SK-N-SH (cell line): Measurements from ENCODE around the gene FCHSD2. TPM values are rescaled to one million over a fixed set of nuclear protein-coding genes. Genes with fewer than 3 reads are reported as not detected.

ENCODE experiments used
- CTCF ChIA-PET: fragments of 300-600, 350-600 bp; formaldehyde crosslinking; extraction: SDS; loops from one replicate; lab custom pipeline; 2021; lab: Yijun Ruan, JAX
- POLR2A ChIA-PET: fragments of 350-600 bp; sonication (Branson Sonifier 250); formaldehyde crosslinking; extraction: SDS; loops from one replicate; lab custom pipeline; 2020; ENCODE audit warnings: antibody characterized with exemption, inconsistent platforms; lab: Yijun Ruan, JAX
- DNase-seq: peaks from one replicate; pipeline ENCODE4 v3.0.0; 2012
- H2AFZ ChIP-seq: fragments of 200-600 bp; sonication (generic); 2 replicates; pipeline ENCODE4 v1.8.1; 2016; ENCODE audit warnings: antibody characterized with exemption, mild to moderate bottlenecking, low read depth
- H3F3A ChIP-seq: fragments of 200-600 bp; sonication (generic); replicated peaks from 2 replicates; pipeline ENCODE3; 2016; ENCODE audit warnings: antibody characterized with exemption, mild to moderate bottlenecking; ENCODE audit not compliant: insufficient read depth
- H3K27ac ChIP-seq, 2 experiments: fragments of 200-500 bp in 1 of 2; fragments of 200-600 bp in 1 of 2; sonication (Bioruptor generic) in 1 of 2; sonication (generic), shearing (Covaris generic) in 1 of 2; 2 replicates each; pipeline versions ENCODE4 v1.5.1 to v1.6.1; 2014 to 2016; ENCODE audit warnings: low read depth in 2 of 2, inconsistent platforms in 1 of 2, low read length in 1 of 2, mild to moderate bottlenecking in 1 of 2, mixed read lengths in 1 of 2
- H3K27me3 ChIP-seq: fragments of 200-600 bp; sonication (generic), shearing (Covaris generic); 2 replicates; pipeline ENCODE4 v1.6.1; 2016; ENCODE audit warnings: mixed run types; ENCODE audit not compliant: insufficient read depth
- H3K36me3 ChIP-seq, 2 experiments: fragments of 200-500 bp in 1 of 2; fragments of 200-600 bp in 1 of 2; sonication (Bioruptor generic) in 1 of 2; sonication (generic) in 1 of 2; replicated peaks in 1 of 2; 2 replicates each; pipeline versions ENCODE3 to v1.5.1; 2014 to 2016; ENCODE audit warnings: low read length in 1 of 2, mild to moderate bottlenecking in 1 of 2; ENCODE audit not compliant: insufficient read depth in 2 of 2, control insufficient read depth in 1 of 2
- H3K4me1 ChIP-seq, 2 experiments: fragments of 200-500 bp in 1 of 2; fragments of 200-600 bp in 1 of 2; sonication (Bioruptor generic) in 1 of 2; sonication (generic), shearing (Covaris generic) in 1 of 2; 2 replicates each; pipeline versions ENCODE4 v1.5.1 to v1.6.1; 2014 to 2016; ENCODE audit warnings: low read depth in 1 of 2, low read length in 1 of 2, mixed run types in 1 of 2; ENCODE audit not compliant: insufficient read depth in 2 of 2, control insufficient read depth in 1 of 2
- H3K4me2 ChIP-seq: fragments of 200-600 bp; sonication (generic), shearing (Covaris generic); 2 replicates; pipeline ENCODE4 v1.6.1; 2017; ENCODE audit warnings: mixed run types
- H3K4me3 ChIP-seq, 2 experiments: fragments of 200-500 bp in 1 of 2; fragments of 200-600 bp in 1 of 2; sonication (Bioruptor generic) in 1 of 2; sonication (generic), shearing (Covaris generic) in 1 of 2; 2 replicates each; pipeline versions ENCODE4 v1.5.1 to v1.8.1; 2014 to 2016; ENCODE audit warnings: low read depth in 2 of 2, inconsistent platforms in 1 of 2, low read length in 1 of 2, mild to moderate bottlenecking in 1 of 2, mixed read lengths in 1 of 2, moderate library complexity in 1 of 2
- H3K79me2 ChIP-seq: fragments of 200-600 bp; sonication (generic); 2 replicates; pipeline ENCODE4 v1.8.1; 2017; ENCODE audit warnings: mild to moderate bottlenecking; ENCODE audit not compliant: insufficient read depth
- H3K9ac ChIP-seq: fragments of 200-600 bp; sonication (generic); 2 replicates; pipeline ENCODE4 v1.6.1; 2017; ENCODE audit warnings: mixed run types
- H3K9me2 ChIP-seq: fragments of 200-600 bp; sonication (generic); 2 replicates; pipeline ENCODE4 v1.6.1; 2017; ENCODE audit warnings: mixed run types
- H3K9me3 ChIP-seq: fragments of 200-600 bp; sonication (generic); 2 replicates; pipeline ENCODE4 v1.6.1; 2017; ENCODE audit warnings: mixed run types, mild to moderate bottlenecking, moderate library complexity
- H4K20me1 ChIP-seq: fragments of 200-600 bp; sonication (generic); 2 replicates; pipeline ENCODE4 v1.6.1; 2017; ENCODE audit warnings: mild to moderate bottlenecking, mixed run types; ENCODE audit not compliant: insufficient read depth
- CHD2 ChIP-seq: fragments of 150-350 bp; IDR thresholded peaks from 2 replicates; pipeline ENCODE4 v1.6.1; 2018; ENCODE audit warnings: low read length; ENCODE audit not compliant: partially characterized antibody
- EP300 ChIP-seq, 2 experiments: IDR thresholded peaks; 2 replicates each; pipeline versions ENCODE4 v1.4.0 to v1.6.1; 2012; ENCODE audit warnings: borderline replicate concordance in 1 of 2, low read depth in 1 of 2, low read length in 1 of 2
- FOXM1 ChIP-seq: IDR thresholded peaks from 2 replicates; pipeline ENCODE4 v1.4.0; 2012; ENCODE audit warnings: low read depth, mild to moderate bottlenecking
- GATA2 ChIP-seq: sonication (generic); formaldehyde crosslinking; IDR thresholded peaks from 2 replicates; pipeline ENCODE4 v1.5.0; 2020; ENCODE audit warnings: mild to moderate bottlenecking, missing genetic modification reagents
- JUND ChIP-seq: IDR thresholded peaks from 2 replicates; pipeline ENCODE4 v1.4.0; 2012
- PBX3 ChIP-seq: IDR thresholded peaks from 2 replicates; pipeline ENCODE4; 2012
- POLR2AphosphoS5 ChIP-seq: IDR thresholded peaks from 2 replicates; pipeline ENCODE4 v1.6.1; 2012; ENCODE audit warnings: low read depth, low read length
- RCOR1 ChIP-seq: fragments of 150-350 bp; IDR thresholded peaks from 2 replicates; pipeline ENCODE4 v1.6.1; 2017; ENCODE audit warnings: antibody characterized with exemption, low read length
- RXRA ChIP-seq: IDR thresholded peaks from 2 replicates; pipeline ENCODE4 v1.4.0; 2012; ENCODE audit warnings: low read depth, mild to moderate bottlenecking, borderline replicate concordance
- SIN3A ChIP-seq: IDR thresholded peaks from 2 replicates; pipeline ENCODE4 v1.6.1; 2012; ENCODE audit warnings: low read depth, mild to moderate bottlenecking, low read length, moderate library complexity, borderline replicate concordance
- SMC3 ChIP-seq: IDR thresholded peaks from 2 replicates; pipeline ENCODE4 v1.6.1; 2012; ENCODE audit warnings: low read depth, low read length, improper control_type of control experiment
- TAF1 ChIP-seq: IDR thresholded peaks from 2 replicates; pipeline ENCODE4 v1.6.1; 2012; ENCODE audit warnings: low read depth, mild to moderate bottlenecking, low read length, moderate library complexity, borderline replicate concordance
- TCF12 ChIP-seq: IDR thresholded peaks from 2 replicates; pipeline ENCODE4 v1.4.0; 2012
- TEAD4 ChIP-seq: IDR thresholded peaks from 2 replicates; pipeline ENCODE4 v1.4.0; 2012; ENCODE audit warnings: mild to moderate bottlenecking, borderline replicate concordance; ENCODE audit not compliant: insufficient read depth
- USF1 ChIP-seq: IDR thresholded peaks from 2 replicates; pipeline ENCODE4 v1.4.0; 2012; ENCODE audit warnings: low read depth, borderline replicate concordance
- ZBTB33 ChIP-seq: IDR thresholded peaks from 2 replicates; pipeline ENCODE4 v1.4.0; 2012; ENCODE audit warnings: low read depth, borderline replicate concordance
- WGBS: methylation state at CpG from one replicate; pipeline ENCODE4 v1.1.6; 2017; ENCODE audit warnings: low lambda C conversion rate; 5-methylcytosine and 5-hydroxymethylcytosine counted together
- polyA plus RNA-seq, 3 experiments: library from polyadenylated mRNA; depleted of rRNA; stranded (reverse); fragments of >200 nt; gene quantifications; 2 replicates each; pipeline ENCODE4 v1.2.3, GENCODE V29; 2012

The FCHSD2 gene
- polyA plus RNA-seq, 1 of the 3 experiments (the other 2 are of a cell fraction) = 10.4 TPM

- POLR2A ChIA-PET = interaction anchor here (0.6 to 1.1 kb wide), 2 partner anchors 7 to 15 kb away, joined by 3 to 4 read pairs; no protein-coding TSS in a partner anchor
- DNase-seq = no peak
- H2AFZ ChIP-seq = no peak overlapping the region
These were observed 312.1 kb downstream of the FCHSD2 start for GRCh38 chr11:72829884-72830533.

GRCh38 chr11:72829178-72829577, 312.9 kb downstream of the FCHSD2 start:
- CTCF ChIA-PET = interaction anchor here (0.8 to 11.4 kb wide), 8 partner anchors 11 to 461 kb away, joined by 3 to 271 read pairs (median 20); partner anchors contain the start of gene FCHSD2
- Histone ChIP-seq H2AFZ (no peak overlapping the region), H3K36me3 (no peaks in the 10 kb centered on the region), H3K4me1 (peaks cover 5 to 6% of the 10 kb centered on the region in 2 experiments; a peak in 2 of 4 replicates), H3K27me3 (no peaks in the 10 kb centered on the region), H3K79me2 (no peaks in the 10 kb centered on the region), H4K20me1 (no peaks in the 10 kb centered on the region), H3K4me2 (no peak overlapping the region), H3K4me3 (no peak overlapping the region), H3K9me3 (no peaks in the 10 kb centered on the region), H3K27ac (no peak overlapping the region), H3K9me2 (no peaks in the 10 kb centered on the region), H3F3A (no peaks in the 10 kb centered on the region), H3K9ac (no peak overlapping the region)
- TF ChIP-seq RXRA = no peak
- no peak for TF ChIP-seq JUND
- no peak for TF ChIP-seq TAF1
- TF ChIP-seq POLR2AphosphoS5 = no peak
- no peak for TF ChIP-seq RCOR1
- TF ChIP-seq USF1 = no peak
- no peak for TF ChIP-seq PBX3
- TF ChIP-seq EP300 (IDR thresholded peaks at IDR 0.05; ENCODE audit: borderline replicate concordance in 1 of 2, low read depth in 1 of 2, low read length in 1 of 2) = no peak
- TF ChIP-seq ZBTB33 = no peak
- TF ChIP-seq TCF12 = no peak
- no peak for TF ChIP-seq SMC3
- no peak for TF ChIP-seq GATA2 (CRISPR knock-in tag)
- no peak for TF ChIP-seq TEAD4
- no peak for TF ChIP-seq CHD2
- DNase-seq = no peak
- POLR2A ChIA-PET = interaction anchor here (0.6 kb wide), 1 partner anchor 96 kb away, joined by 3 read pairs; no protein-coding TSS in a partner anchor
- WGBS = 99% methylated on average over 12 of the region's 13 CpGs

More at GRCh38 chr11:72829884-72830533, 312.1 kb downstream of the FCHSD2 start:
- H3K9me2 ChIP-seq = no peaks in the 10 kb centered on the region
- H4K20me1 ChIP-seq = no peaks in the 10 kb centered on the region
- H3K9ac ChIP-seq = no peak overlapping the region
- no peaks in the 10 kb centered on the region for H3K9me3 ChIP-seq
- no peaks in the 10 kb centered on the region for H3K79me2 ChIP-seq
- CTCF ChIA-PET = interaction anchor here (0.9 to 11.4 kb wide), 10 partner anchors 11 to 464 kb away, joined by 3 to 271 read pairs (median 20); partner anchors contain the start of genes ATG16L2 and FCHSD2
- H3K4me1 ChIP-seq = peaks cover 5 to 6% of the 10 kb centered on the region in 2 experiments; a peak in 2 of 4 replicates
- H3K36me3 ChIP-seq = no peaks in the 10 kb centered on the region
- no peak overlapping the region for H3K4me2 ChIP-seq
- no peak overlapping the region for H3K27ac ChIP-seq
- 89% methylated on average over 5 of the region's 5 CpGs for whole genome bisulfite sequencing
- H3K27me3 ChIP-seq = no peaks in the 10 kb centered on the region
- no peaks in the 10 kb centered on the region for H3F3A ChIP-seq
- TF ChIP-seq SIN3A = no peak
- no peak for TF ChIP-seq FOXM1
- TF ChIP-seq JUND = no peak
- no peak for TF ChIP-seq USF1
- no peak overlapping the region for H3K4me3 ChIP-seq
